UCSD-AML1 (cell line): ENCODE measurements around the gene CAPSL.
A peak's percentile ranks its signal among the peaks of the same experiment; 100 is the strongest.
"Not testable (repeated sequence)": the region's sequence is repeated elsewhere in the genome, so short reads cannot be mapped to it uniquely, and the experiment has no call there.

ENCODE experiments used
- DNase-seq: peaks from one replicate; lab custom pipeline; 2025; ENCODE audit not compliant: unreplicated experiment; lab: John Stamatoyannopoulos, UW

The CAPSL gene

GRCh38 chr5:35938568-35939227, at the start of gene CAPSL:
TSS of gene CAPSL (minus strand) at chr5:35938622. CDS start at chr5:35921120, 17,502 bp downstream.
- no peak for DNase-seq

GRCh38 chr5:35987776-35988175, 49.4 kb upstream of the CAPSL start:
- no peak for DNase-seq

DNA sequence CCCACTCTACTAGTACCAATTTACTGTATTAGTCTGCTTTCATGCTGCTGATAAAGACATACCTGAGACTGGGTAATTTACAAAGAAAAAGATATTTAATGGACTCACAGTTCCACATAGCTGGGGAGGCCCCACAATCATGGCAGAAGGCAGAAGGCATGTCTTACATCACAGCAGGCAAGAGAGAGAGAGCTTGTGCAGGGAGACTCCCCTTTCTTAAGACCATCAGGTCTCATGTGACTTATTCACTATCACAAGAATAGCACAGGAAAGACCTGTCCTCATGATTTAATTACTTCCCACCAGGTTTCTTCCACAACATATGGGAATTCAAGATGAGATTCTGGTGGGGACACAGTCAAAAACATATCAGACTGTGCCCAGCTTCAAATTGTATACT, 41.3 kb upstream of the CAPSL start:
- no peak for DNase-seq

GRCh38 chr5:35976859-35977258, 38.4 kb upstream of the CAPSL start:
- DNase-seq: not testable (repeated sequence)

DNA sequence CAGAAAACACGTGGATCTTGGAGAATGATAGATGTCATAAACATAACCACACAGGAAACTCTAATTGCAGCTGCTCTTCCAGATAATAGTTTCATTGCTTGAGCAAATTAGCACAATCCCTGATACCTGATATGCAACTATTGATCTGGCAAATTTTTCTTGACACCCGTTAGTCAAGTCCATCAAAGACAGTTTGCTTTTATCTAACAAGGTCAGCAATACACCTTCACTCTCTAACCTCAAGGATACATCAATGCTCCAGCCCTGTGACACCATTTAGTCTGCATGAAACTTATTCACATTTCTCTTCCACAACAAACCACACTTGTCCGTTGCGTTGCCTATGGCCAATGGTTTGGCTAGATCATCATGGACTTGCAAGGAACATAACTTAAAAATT, 36.1 kb upstream of the CAPSL start:
- no peak for DNase-seq

- no peak for DNase-seq
Observed at GRCh38 chr5:35971878-35972210, 33.4 kb upstream of the CAPSL start.

GRCh38 chr5:35971186-35971877, 32.9 kb upstream of the CAPSL start:
- no peak for DNase-seq

DNA sequence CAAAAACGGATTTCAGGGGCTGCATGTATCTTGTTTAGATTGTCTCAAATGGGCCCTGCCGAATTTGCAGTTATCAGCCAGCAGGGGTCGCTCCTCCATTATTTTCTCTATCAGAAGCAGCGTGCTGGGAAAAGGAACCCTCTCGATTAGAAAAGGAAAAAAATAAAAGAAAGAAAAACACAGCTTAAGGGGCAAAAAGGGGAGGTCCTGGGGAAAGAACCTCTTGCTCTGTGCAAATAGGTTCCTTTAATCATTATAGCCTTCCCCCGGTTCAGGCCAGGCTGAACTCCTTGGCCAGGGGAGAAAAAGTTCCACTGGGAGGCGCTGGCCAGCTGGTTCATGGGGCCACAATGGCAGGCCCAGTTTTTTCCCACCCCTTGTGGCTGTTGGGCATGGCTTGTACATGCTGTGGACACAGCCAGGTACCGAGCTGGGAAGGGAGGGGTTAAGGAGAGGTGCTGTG, 25.0 kb upstream of the CAPSL start:
- no peak for DNase-seq

GRCh38 chr5:35960328-35960727, 21.9 kb upstream of the CAPSL start:
- DNase-seq: no peak

DNA sequence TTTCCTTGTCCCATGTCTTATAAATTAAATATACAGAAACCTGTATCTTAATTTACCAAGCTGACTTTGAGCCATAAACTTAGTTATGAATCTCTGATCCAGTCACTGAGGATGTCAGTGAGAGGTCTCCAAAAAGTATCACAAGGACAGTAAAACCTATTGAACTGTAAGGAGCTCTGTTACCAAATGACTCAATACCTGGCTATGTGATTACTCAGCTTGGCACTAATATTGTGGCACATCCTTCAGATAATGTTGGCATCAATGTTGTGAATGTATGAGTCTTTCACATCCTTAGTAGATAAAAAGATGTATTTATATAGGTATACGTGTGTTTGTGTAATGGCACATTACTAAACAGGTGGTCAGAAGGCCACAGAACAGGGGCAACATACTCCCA, 18.0 kb upstream of the CAPSL start:
- no peak for DNase-seq

- no peak for DNase-seq
Observed at GRCh38 chr5:35954175-35954574, 15.8 kb upstream of the CAPSL start.

GRCh38 chr5:35947085-35947484, 8.7 kb upstream of the CAPSL start:
- no peak for DNase-seq

GRCh38 chr5:35939639-35940038, 1.2 kb upstream of the CAPSL start:
- no peak for DNase-seq

GRCh38 chr5:35926389-35927051, 11.9 kb downstream of the CAPSL start:
- DNase-seq: peak; percentile 14

- peak; percentile 51 for DNase-seq
Observed at GRCh38 chr5:35924950-35925722, 13.3 kb downstream of the CAPSL start.

- DNase-seq: no peak
Observed at GRCh38 chr5:35924122-35924949, 14.1 kb downstream of the CAPSL start.

- DNase-seq: peak; percentile 14
Observed at GRCh38 chr5:35922468-35922867, 16.0 kb downstream of the CAPSL start.

GRCh38 chr5:35921930-35922329, 16.5 kb downstream of the CAPSL start:
- no peak for DNase-seq

GRCh38 chr5:35920890-35921289, 17.5 kb downstream of the CAPSL start:
- DNase-seq: no peak

GRCh38 chr5:35919191-35919590, 19.2 kb downstream of the CAPSL start:
- DNase-seq: no peak

DNA sequence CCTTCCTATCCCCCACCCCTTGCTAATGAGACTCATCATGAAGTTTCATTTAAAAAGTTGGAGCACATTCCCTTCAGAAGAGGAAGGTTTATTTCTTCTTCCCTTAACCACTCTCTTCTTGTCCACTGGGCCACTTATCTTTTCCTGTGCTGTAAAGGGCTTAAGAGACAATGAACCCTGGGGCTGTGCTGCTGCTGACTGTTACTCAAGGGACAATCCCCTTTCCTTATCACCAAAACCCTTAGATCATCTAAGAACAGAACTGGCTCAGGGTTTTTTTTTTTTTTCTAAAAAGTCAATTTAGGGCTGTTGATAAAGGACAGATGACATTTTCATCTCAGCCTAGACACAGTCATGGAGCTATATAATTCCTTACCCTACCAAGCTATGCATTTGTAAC, 29.6 kb downstream of the CAPSL start:
- no peak for DNase-seq
